ELR (cell line): ENCODE measurements around the gene CAMSAP1.

Experiments
- DNase-seq: peaks from one replicate; pipeline ENCODE4 v3.0.0-alpha.2; 2015; ENCODE audit warnings: low read depth

CAMSAP1 gene

DNA sequence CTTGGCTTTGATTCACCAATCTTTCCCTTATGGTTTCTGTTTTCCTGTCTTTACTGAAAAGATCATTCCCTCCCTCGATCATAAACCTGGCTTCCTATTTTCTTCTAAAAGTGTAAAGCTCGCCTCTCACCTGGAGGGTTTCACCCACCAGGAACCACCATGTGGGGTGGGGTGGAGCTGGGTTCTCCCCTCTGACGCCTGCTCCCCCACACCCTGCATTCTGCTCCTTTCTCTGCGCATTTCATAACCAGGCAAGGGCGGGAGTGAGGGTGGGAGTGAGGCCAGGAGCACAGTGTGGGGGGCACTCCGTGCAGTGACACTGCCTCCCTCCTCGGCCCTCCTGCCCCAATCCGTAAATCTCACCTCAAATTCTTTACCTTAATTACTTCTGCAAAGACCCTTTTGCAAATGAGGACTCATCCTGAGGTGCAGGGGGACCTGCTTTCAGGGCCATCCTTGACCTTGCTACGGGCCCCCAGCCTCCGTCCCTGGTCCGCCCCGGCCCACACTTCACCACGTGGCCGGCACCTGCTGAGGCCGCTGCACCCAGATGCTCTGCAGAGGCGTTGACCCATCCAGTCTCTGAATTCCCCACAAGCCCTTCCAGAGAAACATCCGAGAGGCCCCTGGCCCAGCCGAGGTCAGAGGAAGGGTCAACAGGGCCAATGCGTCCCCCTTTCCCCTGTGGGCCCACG is 146.0 kb downstream of the CAMSAP1 start:
- no peak for DNase-seq

DNA sequence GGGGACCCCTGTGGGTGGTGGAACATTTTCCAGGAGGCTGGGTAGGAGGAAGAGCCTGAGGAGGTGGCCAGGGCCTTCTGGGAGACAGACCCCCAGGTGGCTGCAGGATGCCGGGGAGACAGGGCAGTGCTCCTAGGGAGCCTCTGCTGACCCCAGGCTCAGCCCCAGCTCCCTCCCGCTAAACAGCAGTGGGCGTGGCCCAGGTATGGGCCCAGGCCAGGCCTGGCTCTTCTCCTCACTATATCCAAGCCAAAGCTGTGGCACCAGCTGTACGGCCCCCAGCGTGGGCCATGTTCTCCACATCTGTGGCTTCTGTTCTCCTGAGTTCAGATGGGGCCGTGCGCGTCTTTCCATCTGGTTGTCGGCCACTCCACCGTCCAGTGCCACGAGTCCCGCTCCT is 146.9 kb downstream of the CAMSAP1 start:
- DNase-seq = no peak

DNA sequence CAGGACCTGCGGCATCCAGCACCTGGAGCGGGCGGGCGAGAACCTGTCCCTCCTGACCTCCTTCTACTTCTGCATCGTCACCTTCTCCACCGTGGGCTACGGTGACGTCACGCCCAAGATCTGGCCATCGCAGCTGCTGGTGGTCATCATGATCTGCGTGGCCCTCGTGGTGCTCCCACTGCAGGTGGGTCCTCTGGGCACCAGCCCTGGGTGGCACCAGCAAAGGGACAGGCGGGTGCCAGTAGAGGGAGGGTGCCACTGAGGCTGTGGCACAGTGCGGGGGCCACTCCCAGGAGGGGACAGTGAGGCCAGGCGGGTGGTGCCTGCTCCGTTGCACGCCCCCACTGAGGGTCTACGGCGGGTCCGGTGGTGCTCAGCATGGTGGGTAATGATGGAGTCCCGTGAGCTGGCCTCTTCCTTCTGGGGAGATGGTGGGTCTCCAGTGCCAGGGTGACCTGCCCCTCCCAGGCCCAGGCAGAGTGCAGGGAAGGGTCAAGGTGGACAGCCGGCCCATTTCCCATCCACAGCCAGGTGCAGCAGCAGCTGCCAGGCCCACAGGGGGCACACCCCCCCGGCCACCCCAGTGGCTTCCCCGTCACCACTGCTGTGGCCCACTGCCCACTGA is 147.6 kb downstream of the CAMSAP1 start:
- DNase-seq = no peak

DNA sequence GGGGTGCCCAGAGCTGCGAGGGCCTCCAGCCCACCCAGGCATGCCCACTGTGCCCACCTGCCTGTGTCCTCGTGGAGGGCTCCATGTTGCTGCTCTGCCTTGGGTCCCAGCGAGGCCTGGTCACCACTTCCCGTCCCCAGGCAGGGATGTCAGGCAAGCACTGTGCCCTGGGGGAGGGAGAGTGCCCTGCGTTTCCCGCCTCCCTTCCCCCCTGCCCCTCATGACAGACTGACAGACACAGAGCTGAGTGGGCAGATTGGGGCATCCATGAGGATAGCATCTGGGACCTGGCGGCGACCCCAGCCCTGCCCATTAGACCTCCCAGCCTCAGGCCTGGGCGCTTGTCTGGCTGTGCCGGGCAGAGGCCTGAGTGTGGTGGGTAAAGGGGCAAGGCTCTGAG is 148.5 kb downstream of the CAMSAP1 start:
- DNase-seq = no peak
